Left lung (tissue), 10 donors: ENCODE measurements around the gene DVL1. TPM values are rescaled to one million over a fixed set of nuclear protein-coding genes. Genes with fewer than 3 reads are reported as not detected.
A peak's percentile ranks its signal among the peaks of the same experiment; 100 is the strongest.

ENCODE experiments used
- ATAC-seq: fragments of 200-7000 bp; cut with Tn5 transposase; one replicate; pipeline ENCODE4 v1.9.1; 2020; ENCODE audit warnings: moderate library complexity
- DNase-seq, 4 donors: peaks; one replicate each; pipeline ENCODE4 v3.0.0-alpha.2; 2013 to 2020
- H3K27ac ChIP-seq, 2 donors: fragments of 200-600 bp; sonication (generic) in 1 of 2; one replicate each; pipeline versions ENCODE4 v1.5.0 to v1.8.0; 2020 to 2021
- H3K27me3 ChIP-seq, 2 donors: fragments of 200-600 bp; sonication (generic) in 1 of 2; one replicate each; pipeline versions ENCODE4 v1.5.0 to v1.8.0; 2020 to 2021
- H3K36me3 ChIP-seq, 2 donors: fragments of 200-600 bp; sonication (generic) in 1 of 2; one replicate each; pipeline versions ENCODE4 v1.5.0 to v1.8.0; 2020 to 2021
- H3K4me1 ChIP-seq, 2 donors: fragments of 200-600 bp; one replicate each; pipeline ENCODE4 v1.8.0; 2021
- H3K4me3 ChIP-seq, 2 donors: fragments of 200-600 bp; sonication (generic) in 1 of 2; one replicate each; pipeline versions ENCODE4 v1.5.0 to v1.8.0; 2020 to 2021; ENCODE audit warnings: mild to moderate bottlenecking in 1 of 2
- H3K9me3 ChIP-seq, 2 donors: fragments of 200-600 bp; sonication (generic) in 1 of 2; one replicate each; pipeline versions ENCODE4 v1.5.0 to v1.8.0; 2020 to 2021
- CTCF ChIP-seq, 2 donors: fragments of 200-600 bp; sonication (generic) in 1 of 2; IDR thresholded peaks; one replicate each; pipeline versions ENCODE4 v1.5.0 to v1.8.0; 2021; ENCODE audit warnings: antibody characterized with exemption in 2 of 2
- intact Hi-C, 2 donors: fragments of 100-400 bp; cut with DNase I; formaldehyde crosslinking; loops; one replicate each; pipeline versions ENCODE4 v1.11.2 to v1.14.2; 2022
- polyA plus RNA-seq, 6 donors: library from polyadenylated mRNA; unstranded; fragments of 120-200 nt; gene quantifications; one replicate each; pipeline ENCODE4 v1.2.1, GENCODE V29; 2013; ENCODE audit not compliant: insufficient read length in 6 of 6
- total RNA-seq, 2 donors: library from RNA; stranded (reverse); fragmentation: NEBNext Ultra II Directional; extraction: Animal tissue kit (Norgen Biotek cat#: 25700); gene quantifications; one replicate each; pipeline ENCODE4 v1.2.1, GENCODE V29; 2021
- donor health status: DM: no; HTN: yes; CAD: no.
- donor health status: DM: no; HTN: no; CAD: no.

Gene DVL1
- total and polyA plus RNA-seq, 8 donors, result 20.6 to 81.2 (median 30.4) TPM

- Histone ChIP-seq H3K4me1 (peaks cover 14 to 33% of the 10 kb centered on the region in 2 donors), H3K27ac (no peak overlapping the region), H3K4me3 (no peak overlapping the region), H3K27me3 (no peaks in the 10 kb centered on the region), H3K9me3 (no peaks in the 10 kb centered on the region), H3K36me3 (peaks cover 0 to 59% of the 10 kb centered on the region in 2 donors)
- ATAC-seq (no peak), DNase-seq (no peak)
- TF ChIP-seq CTCF (IDR thresholded peaks at IDR 0.05), result no peak
- intact Hi-C loops, result no loop called here
These were observed 38.7 kb downstream of the DVL1 start for GRCh38 chr1:1310476-1311053.

GRCh38 chr1:1310109-1310385 lies 39.2 kb downstream of the DVL1 start:
- Histone ChIP-seq H3K4me3 (peak overlapping the region in 1 of 2 donors; percentile 91), H3K36me3 (peaks cover 0 to 56% of the 10 kb centered on the region in 2 donors), H3K27me3 (no peaks in the 10 kb centered on the region), H3K27ac (no peak overlapping the region), H3K9me3 (no peaks in the 10 kb centered on the region), H3K4me1 (peaks cover 19 to 38% of the 10 kb centered on the region in 2 donors)
- ATAC-seq (no peak), DNase-seq (no peak)
- intact Hi-C loops, result no loop called here
- TF ChIP-seq CTCF (IDR thresholded peaks at IDR 0.05), result no peak

GRCh38 chr1:1309251-1310108 lies 39.7 kb downstream of the DVL1 start:
- ATAC-seq, result peak; percentile 0
- intact Hi-C loops, result no loop called here
- peak overlapping the region; percentile 96 to 99 for H3K27ac ChIP-seq

GRCh38 chr1:1308756-1309250 lies 40.4 kb downstream of the DVL1 start:
- Histone ChIP-seq H3K36me3 (peaks cover 0 to 43% of the 10 kb centered on the region in 2 donors), H3K4me3 (peak overlapping the region; percentile 91 to 94), H3K27ac (peak overlapping the region; percentile 96 to 99), H3K27me3 (no peaks in the 10 kb centered on the region), H3K9me3 (no peaks in the 10 kb centered on the region), H3K4me1 (peaks cover 28 to 51% of the 10 kb centered on the region in 2 donors)
- intact Hi-C loops, result no loop called here
- DNase-seq (no peak), ATAC-seq (peak; percentile 3)
- TF ChIP-seq CTCF (IDR thresholded peaks at IDR 0.05), result no peak

More at GRCh38 chr1:1309251-1310108, 39.7 kb downstream of the DVL1 start:
- Histone ChIP-seq H3K36me3 (peaks cover 0 to 50% of the 10 kb centered on the region in 2 donors), H3K4me1 (peaks cover 25 to 44% of the 10 kb centered on the region in 2 donors), H3K9me3 (no peaks in the 10 kb centered on the region), H3K27me3 (no peaks in the 10 kb centered on the region), H3K4me3 (peak overlapping the region; percentile 91 to 94)
- DNase-seq, result peak in 1 of 4 donors; percentile 55
- no peak for TF ChIP-seq CTCF (IDR thresholded peaks at IDR 0.05)
